Activated CD8-positive, alpha-beta memory T cell treated with anti-CD3 and anti-CD28 coated beads, Interleukin-2, amount 50 U/mL, for 4 hours (primary cell): Measurements from ENCODE around the gene MYL5.
A peak's percentile ranks its signal among the peaks of the same experiment; 100 is the strongest.

Experiments
- DNase-seq: peaks from one replicate; pipeline ENCODE4 v3.0.0-alpha.2; 2020

Gene MYL5

DNA sequence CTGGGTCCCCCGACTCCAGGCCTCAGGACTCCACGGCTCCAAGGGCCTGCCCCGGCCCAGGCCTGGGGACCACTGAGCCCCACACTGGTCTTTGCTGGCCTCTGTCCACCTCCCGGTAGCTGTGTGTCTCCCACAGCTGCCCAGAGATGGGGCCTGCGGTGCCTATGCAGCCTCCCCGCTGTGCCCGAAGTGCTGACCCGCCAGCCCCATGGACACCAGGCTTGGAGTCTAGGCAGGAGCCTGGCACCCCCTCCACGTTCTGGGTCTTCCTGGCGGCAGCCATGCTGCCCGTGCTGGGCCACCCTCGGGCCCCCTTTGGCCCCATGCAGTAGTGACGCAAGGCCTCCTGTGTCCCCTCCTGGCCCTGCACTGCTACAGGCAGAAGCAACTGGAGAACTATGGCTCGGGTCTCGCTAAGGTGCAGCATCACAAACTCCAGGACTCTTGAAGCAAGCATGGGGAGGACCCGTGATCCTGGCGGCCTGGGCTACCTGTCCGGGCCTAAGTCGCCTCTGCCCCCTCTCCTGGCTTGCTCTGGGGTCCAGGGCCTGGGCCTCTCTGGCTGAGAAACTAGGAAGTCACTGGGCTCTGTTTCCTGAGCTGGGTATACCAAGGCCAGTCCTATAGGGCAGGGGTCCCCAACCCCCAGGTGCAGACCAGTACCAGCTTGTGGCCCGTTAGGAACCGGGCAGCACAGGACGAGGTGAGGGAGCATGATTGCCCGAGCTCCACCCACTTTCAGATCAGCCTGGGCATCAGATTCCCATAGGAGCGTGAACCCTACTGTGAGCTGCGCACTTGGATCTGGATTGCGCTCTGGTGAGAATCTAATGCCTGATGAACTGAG is 917 bp downstream of the MYL5 start:
- DNase-seq = no peak

DNA sequence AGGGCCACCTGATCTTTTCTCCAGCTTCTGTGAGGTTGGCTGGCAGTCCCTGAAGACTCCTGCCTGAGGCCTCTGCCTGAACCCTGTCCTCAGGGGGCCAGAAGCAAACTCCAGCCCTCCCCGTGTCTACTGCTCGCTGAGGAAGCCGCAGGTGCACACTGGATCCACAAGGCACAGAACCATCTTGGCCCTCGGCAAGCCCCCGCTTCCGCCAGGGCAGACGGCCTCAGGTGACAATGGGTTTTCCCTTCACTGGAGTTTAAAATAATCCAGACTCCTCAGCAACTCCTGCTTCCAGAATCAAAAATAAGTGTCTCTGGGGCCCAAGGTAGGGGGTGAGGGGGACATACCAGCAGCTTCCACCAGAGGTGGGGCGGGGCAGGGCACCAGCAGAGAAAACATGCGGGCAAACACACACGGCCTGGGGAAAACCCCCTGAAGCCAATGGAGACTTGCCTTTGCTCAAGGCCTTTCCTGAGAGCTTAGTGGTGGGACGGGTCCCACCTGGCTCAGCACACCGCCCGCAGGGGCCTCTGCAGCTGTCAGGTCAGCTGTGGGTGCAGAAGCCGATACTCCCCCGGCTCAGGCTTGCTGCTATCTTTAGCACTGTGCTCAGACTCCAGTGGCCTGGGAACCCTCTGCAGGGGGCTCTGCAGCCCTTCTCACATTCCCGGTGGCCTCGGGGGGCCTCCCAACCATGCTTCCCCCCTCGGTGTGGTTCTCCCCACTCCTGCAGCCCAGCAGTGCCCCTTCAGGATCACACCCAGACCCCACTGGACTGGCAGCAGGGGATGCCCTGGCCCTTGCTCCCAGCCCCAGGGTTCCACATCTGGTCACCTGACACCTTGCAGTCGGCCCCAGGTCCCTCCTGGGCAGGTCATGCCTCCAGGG is 1.9 kb downstream of the MYL5 start:
- DNase-seq = no peak

DNA sequence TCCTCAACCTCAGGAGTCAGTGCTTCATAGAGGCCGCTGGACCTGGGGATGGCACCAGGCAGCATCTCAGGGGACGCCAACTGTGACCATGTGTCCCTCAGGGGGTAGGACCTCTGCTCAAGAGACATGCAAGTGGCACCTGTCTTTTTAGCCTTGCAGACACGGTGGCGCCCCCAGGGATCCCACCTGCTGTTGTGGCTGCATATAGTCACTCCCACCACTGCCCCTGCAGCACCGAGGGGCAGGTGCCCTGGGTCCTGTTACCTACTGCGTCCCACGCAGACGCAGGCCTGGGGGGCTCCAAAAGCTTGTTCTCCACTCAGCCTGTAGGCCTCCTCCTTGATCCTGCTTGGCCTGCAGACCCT is 2.5 kb downstream of the MYL5 start:
- DNase-seq = no peak

DNA sequence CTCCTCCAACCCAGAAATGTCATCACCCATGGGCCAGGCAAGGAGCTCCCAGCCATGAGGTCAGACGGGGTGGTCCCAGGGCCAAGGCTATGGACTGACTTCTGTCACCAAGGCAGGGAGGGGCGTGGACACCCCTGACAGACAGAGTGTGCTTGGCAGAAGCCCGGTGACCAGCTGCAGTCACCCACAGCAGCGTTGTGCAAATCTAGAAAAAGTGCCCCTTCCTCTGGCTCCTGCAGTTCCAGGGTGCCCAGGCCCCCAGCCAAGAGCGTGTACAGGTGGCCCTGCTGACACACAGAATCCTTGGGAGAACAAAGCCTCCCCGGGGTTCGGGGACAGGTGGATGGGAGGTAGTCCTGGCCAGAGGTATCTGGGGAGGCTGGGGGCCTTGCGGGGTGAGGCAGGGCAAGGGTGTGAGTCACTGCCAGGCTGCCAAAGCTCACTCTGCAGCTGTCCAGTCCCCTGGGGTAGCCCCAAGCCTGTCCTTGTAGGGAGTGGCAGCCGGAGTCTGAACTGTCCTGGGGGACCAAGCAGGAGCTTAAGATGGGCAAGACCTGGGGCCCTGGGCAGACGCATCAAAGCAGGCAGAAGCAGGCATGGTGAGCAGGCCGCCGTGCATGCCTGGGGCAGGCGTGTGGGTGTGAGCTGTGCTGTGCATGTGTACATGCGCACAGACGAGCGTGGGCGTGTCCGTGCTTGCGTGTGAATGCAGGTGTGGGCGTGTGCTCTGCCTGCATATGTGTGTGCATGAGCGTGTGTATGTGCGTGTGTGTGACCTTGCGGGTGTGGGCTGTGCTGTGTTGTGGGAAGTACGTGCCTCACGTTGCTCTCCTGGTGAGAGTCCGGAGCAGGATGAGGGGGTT is 3.3 kb downstream of the MYL5 start:
- DNase-seq = no peak

DNA sequence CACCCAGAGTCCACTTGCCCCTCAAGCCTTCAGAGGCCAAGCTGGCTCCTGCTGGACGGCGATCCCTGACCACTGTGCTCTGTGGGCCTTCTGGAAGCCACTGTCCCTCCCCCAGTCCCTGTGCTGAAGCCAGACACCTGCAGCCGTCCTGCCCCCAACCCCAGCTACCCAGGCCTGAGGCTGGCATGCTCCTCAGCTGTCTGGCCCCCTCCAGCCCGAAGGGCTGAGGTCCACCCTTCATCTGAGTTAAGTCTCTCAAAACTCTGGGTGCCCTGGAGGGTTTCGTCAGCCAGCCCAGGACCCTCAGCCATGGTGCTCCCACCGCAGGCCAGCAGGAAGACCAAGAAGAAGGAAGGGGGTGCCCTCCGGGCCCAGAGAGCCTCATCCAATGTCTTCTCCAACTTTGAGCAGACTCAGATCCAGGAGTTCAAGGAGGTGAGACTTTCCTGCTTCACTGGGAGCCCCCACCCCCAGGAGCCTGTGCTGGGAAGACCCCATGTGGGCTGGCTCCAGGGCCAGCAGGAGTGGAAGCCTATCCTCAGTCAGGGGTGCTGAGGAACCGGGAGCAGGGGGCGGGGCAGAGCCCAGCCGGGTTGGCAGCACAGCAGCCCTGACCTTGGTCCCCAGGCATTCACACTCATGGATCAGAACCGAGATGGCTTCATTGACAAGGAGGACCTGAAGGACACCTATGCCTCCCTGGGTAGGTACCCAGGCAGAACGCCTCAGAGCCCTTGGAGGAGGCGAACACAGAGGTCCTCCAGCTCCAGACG is 4.2 kb downstream of the MYL5 start:
- DNase-seq = no peak

DNA sequence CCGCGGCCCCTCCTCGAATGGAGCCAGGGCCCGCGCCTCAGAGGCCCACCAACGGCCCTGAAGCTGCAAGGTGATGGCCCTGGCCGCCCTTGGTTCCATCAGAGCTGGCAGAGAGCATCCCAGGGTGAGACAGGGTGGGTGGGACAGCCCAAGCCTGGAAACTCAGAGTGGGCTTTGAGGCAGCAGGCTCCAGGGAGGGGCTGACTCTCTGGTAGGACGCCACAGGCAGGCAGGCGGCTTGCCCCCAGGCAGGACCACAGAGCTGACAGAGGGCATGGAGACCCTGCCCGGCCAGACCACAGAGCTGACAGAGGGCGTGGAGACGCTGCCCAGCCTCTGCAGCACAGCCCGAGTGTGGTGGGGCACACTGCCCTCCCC is 4.8 kb downstream of the MYL5 start:
- no peak for DNase-seq

DNA sequence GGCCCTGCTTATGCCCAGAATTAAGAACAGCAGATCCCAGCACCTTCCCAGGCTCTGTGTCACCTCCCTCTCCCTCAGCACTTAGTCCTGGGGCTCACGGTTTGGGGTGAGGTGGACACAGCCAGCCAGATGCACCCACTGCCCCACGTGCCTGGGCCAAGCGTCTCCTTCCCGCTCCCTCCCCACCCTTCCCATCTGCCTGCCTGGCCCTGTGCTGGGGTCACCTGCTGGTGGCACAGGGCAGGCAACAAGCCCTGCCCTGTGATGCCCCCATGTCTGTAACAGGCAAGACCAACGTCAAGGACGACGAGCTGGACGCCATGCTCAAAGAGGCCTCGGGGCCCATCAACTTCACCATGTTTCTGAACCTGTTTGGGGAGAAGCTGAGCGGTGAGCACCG is 5.3 kb downstream of the MYL5 start:
- DNase-seq = no peak

DNA sequence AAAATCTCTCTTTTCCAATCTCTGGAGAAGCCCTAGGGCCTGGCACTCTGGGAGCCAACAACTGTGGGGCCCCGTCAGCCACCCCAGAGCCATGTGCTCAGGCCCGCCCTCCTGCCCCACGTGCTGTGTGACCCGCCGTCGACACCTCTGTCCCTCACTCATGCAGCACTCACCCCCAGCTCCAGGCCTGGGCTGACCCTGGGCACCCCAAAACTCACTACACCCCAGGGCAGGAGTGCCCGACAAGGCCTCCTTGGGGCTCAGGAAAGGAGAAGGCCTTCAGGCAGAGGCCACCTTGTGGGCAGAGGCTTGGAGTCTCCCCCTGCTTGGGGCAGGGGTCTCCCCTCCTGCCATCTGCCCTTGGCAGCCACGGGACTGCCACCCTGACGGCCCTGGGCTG is 5.7 kb downstream of the MYL5 start:
- DNase-seq = no peak

DNA sequence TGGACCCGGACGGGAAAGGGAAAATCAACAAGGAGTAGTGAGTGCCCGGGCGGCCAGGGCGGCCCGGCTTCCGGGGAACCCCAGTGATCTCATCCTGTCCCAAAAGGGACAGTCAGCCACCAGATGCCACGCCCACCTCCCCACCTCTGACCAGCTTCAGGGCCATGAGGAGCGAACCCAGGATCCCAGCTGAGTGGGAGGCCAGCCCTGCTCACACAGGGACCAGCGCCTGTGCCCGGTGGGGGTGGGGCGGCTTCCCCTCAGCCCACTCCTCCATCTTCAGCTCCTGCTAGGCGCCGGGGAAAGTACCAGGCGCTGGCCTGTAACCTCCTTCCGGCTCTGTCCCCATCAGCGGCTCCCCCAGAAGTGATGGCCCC is 6.2 kb downstream of the MYL5 start:
- DNase-seq = peak; percentile 22

DNA sequence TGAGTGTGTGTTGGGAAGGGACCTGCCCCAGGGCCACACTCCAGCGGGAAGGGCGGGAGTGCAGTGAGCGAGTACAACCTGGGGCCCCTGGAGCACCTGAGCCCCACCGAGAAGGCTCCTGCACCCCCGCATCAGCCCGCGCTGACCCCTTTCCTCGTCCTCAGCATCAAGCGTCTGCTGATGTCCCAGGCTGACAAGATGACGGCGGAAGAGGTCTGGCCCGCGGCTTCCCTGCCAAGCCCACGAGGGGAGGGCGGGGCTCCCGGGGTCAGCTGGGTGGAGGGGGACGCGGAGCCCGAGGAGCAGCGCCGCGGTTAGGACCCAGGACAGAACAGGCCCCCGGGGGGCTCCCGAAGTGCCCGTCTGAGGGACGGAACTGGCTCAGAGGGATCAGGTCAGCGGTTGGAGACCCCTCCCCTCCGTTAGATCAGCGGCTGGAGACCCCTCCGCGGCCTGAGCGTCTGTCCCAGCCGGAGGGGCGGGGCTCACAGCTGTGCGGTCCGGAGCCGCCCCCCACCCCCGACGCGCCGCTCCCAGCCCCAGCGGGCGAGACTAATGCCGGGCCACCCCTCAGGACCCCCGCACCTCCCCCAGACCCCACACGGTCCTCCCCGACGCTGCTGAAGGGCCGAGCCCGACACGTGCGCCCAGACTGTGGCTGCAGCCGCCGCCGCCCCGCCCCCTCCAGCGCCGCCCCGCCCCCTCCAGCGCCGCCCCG is 6.7 kb downstream of the MYL5 start:
- DNase-seq = peak; percentile 55

DNA sequence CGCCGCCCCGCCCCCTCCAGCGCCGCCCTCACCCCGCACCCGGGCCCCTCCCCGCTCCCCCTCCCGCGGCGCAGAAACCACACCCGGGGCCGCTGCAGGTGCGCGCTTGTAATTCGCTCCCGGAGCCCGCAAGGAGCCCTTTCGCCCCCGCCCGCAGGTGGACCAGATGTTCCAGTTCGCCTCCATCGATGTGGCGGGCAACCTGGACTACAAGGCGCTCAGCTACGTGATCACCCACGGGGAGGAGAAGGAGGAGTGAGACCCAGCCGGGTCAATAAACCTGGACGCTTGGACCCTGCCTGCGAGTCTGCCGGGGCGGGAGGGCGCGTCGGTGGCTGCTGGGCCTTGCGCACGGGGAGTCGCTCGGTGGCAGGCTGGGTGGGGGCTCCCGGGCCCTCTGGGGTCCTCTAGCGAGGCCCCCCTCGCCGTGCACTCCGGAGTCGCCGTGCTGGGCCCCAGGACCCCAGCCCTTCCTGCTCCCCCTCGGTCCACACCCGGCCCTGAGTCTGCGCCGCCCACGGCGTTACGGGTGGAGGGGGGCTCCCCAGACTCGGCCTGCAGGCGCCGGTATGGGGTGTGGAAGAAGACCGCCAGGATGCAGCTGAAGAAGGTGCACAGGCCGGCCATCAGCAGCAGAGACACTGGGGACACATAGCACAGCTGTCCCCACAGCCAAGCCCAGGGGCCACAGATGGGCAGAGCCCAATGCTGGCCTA is 7.6 kb downstream of the MYL5 start:
- no peak for DNase-seq

DNA sequence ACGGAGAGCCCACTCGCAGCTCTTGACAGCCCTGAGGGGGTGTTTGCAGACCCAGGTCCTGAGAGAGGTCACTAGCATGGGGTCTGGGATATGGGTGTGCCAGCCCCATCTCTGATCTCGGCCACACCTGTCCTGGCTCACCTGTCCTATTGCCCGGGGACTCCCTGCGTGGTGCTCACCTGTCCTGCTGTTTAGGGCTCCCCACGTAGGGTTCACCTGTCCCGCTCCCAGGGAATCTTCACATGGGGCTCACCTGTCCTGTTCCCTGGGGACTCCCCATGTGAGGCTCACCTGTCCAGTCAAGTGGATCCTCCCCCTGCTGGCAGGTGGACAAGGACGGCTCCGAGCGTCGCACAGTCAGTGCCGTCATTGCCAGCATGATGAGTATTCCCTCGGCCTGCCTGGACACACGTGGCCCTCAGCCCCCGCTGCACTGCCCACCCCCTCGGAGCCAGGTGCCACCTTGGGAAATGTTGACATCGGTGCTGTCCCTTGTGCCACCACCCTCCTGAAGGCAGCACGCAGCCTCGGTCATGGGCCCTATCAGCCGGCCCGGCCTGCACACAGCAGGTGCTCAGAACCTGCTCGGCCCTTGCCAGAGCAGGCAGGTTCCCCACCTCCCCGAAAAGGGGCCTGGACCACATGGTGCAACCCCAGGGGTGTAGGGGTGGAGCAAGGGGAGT is 8.3 kb downstream of the MYL5 start:
- no peak for DNase-seq

DNA sequence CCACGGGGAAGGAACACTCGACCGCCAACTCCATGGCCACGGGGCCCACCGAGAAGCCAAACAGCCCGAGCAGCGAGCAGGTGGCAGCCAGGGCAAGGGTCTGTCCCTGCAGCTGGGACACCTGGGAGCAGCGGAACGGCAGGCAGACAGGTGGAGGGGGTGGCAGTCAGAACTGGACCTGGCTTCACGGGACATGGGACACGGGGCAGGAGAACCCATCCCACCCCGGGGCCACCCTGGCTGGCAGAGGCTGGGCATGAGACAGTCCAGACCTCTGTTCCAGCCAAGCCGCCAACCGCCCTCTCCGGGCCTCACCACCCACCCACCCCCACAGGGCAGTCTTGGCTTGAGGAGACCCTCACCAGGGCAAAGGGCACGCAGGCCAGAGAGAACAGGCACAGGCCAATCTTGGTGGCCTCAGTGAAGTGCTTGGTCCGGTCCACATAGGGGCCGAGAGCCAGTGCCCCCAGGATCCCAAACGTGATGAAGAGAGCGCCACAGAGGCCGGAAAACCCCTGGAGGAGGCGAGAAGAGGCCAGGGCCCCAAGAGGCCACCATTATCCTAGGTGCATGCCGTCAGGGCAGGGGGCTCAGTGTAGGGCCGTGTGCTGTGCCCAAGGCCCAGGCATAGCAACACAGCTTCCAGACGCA is 9.0 kb downstream of the MYL5 start:
- DNase-seq = no peak

DNA sequence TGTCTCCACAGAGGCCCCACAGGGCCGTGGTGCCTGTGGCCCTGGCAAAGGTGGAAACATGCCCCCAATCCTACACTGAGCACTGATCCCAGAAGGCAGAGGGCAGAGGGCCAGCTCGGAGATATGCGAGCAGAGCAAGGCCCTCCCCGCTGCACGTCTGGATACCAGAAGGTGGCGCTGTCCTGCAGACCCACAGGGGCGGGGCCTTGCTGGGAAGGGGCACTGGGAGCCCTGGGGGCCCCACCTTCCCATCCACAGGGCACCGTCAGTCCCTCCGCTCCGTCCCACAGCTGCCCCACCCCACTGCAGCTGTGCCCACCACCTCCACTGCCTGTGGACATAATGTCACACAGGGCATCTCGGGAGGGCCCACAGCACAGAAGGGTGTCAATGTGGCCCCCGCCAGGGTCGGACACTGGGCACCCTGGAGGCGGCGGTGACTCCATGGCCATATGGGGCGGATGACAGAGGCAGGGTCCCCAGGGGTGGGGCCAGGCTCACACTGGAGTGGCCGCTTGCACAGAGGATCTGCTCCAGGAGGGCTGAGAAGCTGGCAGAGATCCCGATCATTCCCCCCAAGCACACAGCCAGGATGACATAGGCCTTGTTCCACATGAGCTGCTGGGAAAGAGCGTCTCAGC is 9.8 kb downstream of the MYL5 start:
- no peak for DNase-seq

DNA sequence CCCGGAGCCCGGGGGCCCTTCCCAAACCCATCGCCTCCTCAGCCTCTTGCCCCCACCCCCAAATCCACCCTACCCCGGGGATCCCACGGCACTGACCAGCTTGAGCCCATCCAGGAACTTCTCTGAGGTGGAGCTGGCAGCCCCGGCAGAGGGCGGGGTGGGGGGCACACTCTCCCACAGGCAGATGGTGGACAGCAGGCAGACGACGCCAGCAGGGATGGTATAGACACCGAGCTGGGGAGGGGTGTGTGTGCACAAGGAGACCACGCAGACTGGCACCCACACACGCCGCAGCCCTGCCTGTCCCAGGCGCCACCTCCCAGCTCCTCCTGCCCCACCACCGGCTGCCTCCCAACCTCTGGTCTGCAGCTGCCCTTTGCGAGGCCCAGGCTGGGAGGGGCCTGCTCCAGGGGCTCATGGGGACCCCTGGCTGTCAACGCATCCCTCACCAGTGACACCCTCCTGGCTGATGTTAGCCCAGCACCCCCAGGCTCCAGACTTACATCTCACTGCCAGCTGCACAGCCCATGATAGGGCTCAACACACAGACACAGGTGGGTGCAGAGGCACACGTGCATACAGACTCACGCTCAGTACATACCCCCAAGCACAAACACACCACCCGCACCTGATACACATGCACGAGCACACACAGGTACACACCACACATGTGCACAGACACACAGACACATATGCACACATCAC is 10.4 kb downstream of the MYL5 start:
- no peak for DNase-seq

DNA sequence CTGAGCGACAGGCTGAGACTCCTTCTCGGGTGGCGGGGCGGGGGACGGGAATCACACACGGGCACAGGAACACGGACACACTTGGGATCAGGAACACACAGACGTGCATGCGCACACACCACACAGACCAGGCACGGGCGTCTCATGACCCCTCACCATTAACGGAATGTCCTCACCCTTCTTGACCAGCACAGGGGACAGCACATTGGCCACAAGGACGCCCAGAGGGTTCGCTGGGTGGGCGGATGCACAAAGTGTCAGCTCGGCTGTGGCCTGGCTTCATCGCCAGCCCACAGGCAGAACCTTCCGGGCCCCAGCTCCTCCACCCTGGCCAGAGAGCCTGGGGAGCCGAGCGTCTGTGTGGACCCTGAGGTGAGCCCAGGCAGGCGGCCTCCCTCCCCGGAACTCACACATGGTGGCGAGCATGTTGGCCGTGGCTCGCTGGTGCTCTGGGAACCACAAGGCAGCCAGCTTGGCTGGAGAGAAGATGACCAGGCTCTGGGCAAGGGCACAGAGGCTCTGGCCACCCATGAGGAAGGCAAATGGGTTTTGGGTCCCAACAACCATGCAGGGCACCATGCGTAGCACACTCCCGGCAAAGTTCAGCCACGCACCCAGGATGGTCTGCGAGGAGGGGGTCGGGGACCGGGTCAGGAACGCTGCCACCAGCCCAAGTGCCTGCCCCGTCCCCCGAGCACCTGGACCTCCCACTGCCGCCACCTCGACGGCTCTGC is 11.5 kb downstream of the MYL5 start:
- DNase-seq = no peak

DNA sequence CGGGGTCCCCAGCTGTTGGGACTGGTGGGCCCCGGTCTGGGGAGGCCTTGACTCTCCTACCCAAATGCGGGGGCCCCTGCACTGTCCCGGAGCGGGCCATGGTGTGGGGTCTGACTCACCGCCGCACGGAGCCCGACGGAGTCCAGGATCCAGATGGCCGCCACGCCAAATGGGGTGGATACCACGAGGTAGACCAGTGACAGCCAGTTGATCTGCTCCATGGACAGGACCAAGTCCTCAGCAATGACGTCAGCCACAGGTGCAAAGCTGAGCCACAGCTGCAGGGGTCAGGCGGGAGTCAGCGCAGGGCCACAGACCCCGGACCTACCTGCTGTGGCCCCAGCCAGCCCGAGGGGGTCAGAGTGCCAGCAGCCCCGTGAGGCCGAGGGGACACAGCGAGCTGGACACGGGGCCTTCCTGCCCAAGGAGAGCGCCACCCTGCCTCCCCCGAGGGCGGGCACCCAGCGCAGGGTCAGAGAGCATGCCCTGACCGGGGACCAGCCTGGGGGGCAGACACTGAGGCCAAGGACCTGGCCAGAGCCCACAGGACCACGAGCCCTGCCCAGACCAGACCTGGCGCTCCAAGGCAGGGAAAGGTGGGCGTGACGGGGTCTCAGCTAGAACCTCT is 12.2 kb downstream of the MYL5 start:
- DNase-seq = no peak
